Superior temporal gyrus (tissue), 1 donor: Measurements from ENCODE around the gene BARX1.
"Not testable (repeated sequence)": the region's sequence is repeated elsewhere in the genome, so short reads cannot be mapped to it uniquely, and the experiment has no call there.

Experiments
- DNase-seq: peaks from one replicate; pipeline ENCODE4 v3.0.0-alpha.2; 2016; ENCODE audit errors: extremely low spot score

Gene BARX1

DNA sequence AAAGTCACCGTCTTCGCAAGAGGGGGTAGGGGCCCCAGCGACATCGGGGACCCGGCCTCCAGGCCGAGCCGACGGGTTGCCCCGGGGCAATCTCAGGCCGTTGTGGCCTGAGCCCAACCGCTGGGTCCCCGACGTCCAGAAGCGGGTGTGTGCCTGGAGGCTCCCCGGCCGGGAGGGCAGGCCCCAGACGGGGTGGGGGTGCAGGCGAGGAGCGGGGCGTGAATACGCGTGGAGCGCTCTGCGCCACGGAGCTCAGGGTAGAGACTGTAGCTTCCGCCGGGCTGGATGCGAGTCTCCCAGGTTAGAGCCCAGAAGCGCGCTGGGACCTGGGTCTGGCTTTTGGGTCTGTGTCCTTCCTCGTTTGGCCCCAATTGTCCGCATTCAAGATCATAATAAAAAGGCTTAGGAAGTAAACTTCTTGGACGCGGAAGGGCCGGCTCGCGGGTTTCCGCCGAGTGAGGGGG, 3.5 kb downstream of the BARX1 start:
- no peak for DNase-seq

DNA sequence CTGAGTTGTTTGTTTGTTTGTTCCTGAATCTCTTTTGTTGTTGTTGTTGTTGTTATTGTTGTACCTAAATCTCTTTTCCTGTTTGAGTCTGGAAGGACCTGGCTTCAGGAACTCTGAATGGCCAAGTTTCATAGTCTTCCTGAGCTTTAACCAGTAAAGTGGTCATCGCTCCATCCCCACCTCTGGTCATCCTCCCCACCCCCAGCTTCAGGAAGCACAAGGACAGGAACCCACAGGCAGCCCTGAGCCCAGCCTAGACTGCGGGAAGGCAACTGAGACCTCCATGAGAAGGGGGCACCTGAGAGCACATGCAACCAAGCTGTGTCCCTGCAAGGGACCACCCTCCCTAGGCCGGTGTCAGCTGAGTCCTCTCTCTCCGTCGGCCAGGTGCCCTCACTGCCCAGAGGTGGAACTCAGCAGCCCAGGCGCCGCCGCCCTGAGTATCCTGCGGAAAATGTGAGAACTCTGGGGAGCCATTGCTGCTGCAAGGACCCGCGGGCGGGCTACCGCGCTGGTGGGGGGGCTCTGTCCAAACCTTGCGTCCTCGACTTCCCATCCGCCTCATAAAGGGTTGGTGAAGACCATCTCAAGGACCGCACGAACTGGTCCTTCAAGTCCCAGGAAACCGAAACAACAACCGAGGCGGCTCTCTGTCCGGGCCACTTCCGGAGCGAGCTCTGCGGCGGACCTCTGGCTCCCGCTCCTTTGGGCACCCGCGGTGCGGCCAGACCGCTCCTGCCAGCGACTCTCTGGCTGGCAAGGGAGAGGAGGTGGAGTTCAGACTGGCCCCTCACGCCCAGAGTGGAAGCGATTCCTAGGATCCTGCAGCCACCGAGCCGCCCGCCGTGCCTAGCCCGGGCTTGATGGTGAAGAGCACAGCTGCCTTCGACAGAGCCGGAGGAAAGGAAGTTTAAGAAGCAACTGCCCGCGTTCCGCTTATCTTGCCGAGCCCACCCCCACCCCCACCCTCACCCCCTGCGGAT, 4.2 kb downstream of the BARX1 start:
- no peak for DNase-seq

DNA sequence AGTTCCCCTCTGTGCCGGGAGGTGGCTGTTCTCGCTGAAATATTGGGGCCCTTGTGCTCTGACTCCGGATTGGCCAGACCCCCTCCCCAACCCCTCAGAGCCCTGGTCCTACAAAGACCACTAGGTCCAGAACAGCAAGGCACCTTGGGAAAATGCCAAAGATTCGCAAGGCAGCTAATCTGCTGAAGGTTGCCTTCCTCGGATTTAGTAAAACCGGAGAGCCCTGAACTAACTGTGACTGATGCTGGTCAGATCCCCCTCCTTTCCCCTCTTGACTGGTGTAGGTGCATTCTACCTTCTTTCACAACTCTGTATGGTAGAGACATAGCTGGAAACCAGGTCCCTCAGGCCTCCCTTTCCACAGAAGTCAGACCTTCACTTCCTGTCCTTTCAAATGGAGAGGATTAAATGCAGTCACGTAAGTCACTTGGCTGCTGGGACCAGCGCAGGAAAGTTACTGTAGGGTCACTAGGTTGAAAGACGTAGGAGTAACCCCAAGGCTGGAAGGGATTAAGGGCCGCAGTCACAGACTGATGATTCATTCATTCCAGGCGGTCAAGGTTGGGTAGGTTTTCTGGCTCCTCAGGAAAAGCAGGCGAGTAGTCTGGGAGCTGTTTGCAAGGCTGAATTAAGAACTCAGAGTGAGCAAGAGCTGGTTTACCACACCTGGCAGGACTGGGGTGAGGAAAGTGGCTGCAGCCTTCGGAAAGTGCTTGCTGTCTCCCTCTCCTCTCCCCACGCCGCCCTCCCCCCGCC, 5.3 kb downstream of the BARX1 start:
- no peak for DNase-seq

DNA sequence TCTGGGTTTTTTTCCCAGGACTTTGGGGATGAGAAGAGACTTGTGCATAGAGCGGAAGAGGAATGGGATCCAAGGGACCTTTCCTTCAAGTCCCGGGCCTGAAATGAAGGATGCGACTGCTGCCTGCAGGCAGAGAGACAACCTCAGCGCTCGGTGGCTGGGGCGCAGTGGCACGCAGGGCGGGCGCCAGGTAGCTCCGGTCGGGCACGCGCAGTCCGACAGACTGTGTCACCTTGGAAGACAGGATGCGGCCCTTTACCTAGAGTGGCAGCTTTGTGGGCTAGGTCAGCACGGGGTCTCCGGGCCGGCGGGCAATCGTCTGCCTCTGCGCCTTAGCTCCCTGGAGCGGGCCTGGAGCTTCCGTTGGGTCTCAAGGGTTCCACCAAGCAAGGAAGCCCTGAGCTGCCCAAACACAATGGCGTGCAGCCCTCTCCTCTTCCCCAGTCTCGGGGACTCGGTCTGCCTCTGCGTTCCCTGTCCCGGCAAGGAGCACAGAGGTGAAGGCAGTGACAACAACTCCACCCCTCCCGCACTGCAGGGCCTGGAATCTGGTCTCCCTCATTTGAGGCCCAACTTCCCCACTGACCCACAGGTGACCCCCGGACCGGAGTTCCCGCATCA, 6.0 kb downstream of the BARX1 start:
- no peak for DNase-seq

DNA sequence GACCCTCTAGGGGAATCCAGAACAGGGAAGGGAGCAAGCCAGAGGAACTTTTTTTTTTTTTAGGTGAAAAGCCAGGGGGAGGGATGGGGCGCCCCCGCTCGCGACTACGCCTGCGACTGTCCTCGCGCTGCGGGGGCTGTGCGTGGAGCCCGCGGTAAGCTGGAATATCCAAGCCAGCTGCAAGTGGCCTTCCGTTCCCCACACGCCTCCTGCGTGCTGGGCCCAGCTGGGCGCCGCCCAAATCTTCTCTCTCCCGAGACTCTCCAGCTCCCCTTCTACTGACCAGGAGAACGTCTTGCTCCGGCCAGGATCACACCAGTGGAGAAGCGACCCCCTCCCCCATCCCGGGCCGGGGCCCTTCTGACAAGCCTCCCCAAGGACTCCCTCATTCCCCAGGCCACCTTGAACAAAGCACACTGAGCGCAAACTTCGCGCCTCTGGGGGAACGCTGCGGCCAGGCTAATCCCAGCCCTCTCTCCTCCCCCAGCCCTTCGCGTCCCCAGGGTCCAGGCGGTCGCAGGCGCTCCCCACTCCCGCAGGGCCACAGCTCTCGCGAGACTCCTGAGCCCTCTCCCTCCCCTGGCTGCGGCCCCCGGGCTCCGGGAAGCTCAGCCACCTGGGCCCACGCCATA, 6.6 kb downstream of the BARX1 start:
- no peak for DNase-seq

DNA sequence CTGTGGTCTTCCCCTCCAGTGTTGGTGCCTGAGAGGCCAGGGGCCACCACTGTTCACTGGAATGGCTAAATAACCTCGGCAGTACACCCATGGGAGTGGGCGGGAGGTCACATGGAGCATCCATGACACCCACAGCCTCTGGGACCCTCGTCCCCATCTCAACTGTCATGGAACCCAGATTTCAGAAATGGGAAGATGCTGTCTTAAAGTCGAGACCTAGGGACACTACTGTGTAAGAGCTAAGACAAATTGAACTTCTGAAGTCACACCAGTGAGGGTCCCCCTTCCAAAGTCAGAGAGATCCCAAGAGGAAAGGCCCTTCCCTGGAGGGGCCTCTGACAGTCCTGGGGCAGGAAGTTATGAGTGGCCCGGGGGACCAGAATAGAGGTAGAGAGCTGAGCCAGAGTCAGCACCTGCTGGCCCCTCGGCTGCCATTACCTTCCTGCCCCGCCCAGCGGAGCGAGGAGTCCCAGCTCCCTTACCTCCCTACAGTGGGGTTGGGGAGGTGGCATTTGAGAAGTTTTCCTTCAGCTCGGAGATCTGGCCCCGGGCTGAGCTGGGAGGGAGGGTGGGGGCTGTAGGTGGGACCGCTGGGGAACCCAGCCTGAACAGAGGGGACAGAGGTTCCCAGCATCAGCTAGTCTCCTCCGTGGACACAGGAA, 7.6 kb downstream of the BARX1 start:
- no peak for DNase-seq

DNA sequence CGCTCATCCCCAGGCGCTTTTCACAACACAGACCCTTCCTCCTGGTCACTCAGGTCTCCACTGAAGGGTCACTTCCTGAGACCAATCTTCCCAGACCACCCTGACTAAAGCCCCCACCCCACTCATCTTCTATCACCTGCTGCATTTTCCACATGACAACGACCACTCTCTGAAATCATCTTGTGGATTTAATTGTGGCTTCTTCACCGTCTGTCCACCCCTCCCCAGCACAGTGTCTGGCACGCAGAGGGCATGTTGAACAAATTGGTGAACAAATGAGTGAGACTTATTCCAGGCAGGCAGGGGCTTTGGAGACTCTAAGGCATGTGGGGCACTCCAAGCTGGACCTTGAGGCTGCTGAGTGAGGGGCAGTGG, 8.8 kb downstream of the BARX1 start:
- no peak for DNase-seq

DNA sequence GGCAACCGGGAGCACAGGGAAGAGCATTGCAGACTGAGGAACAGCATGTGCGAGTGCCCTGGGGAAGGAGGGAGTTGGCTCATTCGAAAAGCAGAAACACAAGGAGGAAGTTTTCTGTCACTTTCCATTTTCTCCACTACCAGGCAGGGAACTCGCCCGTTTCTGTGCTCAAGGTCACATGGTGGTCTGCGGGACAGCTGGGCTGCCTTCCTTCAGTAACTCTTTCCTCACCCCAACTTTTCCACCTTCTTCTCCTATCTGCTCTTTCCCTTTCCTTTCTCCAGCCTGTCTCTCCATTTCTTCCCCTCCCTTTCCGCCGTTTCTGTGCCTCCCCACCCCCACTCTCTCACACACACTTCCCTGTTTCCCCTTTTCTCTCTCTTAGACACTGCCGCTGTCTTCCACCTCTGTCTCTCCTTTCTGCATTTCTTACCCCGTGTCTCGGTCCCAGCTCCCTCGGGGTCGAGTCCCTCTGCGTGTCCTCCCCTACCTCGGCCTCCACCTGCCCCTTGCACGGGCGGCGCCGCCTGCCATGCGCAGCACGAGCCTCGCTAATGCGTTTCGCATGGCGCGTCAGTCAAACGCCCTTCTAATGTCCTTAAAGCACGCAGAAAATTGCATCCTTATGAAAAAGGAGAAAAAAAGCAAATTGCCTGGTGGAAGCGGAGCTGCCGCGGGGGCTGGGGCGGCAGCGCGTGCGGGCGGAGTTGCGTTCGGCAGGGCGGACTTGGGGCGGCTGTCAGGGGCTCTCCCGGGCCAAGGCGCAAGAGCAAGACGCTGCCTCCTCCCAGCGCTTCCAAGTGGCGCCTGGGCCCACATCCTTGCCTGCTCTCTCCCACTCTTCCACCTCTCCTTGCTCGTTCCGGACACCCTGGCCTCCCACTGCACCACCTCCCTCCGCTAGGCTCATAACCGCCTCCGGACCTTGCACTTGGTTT, 9.5 kb downstream of the BARX1 start:
- no peak for DNase-seq

DNA sequence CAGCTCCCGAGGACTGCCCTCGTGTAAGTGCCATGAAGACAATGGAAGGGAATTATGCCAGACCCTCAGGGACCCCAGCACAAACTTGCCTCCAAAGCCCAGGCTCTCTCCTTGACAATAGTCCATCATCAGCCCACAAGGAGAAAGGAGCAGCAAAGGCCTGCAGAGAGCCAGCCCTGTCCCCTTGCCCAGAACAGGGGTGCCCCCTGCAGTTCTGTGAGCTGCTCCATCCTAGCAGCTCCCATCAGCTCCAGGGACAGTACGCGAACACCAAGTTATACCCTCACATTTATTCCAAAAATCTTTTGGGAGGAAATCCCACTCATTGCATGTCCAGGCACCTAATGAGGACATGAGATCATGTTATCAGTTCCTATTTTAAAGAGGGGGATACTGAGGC, 11.1 kb downstream of the BARX1 start:
- no peak for DNase-seq

DNA sequence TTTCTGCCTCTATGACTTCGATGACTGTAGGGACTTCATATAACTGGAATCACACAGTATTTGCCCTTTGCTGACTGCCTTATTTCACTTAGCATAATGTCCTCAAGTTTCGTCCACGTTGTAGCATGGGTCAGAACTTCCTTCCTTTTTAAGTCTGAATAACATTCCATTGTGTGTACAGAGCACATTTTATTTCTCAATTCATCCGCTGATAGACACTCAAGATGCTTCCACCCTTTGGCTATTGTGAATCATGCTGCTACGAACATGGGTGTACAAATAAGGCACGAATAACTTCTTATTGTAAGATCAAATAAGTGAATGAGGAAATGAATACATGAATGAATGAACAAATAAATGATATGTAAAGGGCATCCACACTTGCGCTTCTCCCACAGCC, 13.0 kb downstream of the BARX1 start:
- no peak for DNase-seq

DNA sequence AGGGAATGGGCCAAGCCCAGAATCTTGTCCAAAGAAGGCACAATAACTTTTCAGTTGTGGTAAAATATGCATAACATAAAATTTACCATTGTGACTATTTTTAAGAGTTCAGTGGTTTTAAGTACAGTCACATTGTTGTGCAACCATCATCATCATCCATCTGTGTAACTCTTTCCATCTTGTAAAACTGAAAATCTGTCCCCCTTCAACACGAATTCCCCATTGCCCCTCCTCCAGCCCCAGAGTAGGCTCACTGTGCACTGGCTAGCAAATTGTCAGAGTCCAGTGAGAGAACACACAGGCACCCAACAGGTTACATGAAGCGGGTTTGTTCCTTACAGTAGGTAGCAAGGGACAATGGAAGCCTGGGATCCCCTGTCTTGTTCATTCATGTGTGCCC, 13.7 kb downstream of the BARX1 start:
- no peak for DNase-seq

DNA sequence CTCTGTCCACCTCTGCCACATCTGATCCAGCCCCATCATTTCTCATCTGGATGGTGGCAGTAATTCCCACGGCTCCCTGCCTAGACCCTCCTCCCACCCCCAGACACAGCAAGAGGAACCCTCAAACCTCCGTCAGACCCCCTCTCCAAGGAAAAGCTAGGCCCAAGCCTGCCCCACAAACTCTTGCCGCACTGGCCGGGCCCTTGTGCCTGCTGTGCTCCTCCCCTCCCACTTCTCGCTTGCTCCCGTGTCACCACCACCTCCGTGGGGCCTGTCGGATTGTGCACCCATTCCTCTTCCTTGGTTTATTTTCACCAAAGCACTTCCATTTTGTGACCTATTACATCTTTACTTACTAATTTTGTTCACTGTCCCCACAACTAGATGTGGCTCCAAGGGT, 14.2 kb downstream of the BARX1 start:
- no peak for DNase-seq

DNA sequence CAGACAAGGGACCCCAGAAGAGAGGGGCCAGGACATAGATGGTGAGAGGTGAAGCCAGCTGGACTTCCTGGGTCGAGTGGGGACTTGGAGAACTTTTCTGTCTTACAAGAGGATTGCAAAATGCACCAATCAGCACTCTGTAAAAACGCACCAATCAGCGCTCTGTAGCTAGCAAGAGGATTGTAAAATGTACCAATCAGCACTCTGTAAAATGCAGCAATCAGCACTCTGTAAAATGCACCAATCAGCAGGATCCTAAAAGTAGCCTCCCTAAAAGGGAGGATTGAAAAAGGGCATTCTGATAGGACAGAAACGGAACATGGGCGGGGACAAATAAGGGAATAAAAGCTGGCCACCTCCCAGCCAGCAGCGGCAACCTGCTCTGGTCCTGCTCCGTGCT, 15.6 kb downstream of the BARX1 start:
- DNase-seq = not testable (repeated sequence)

DNA sequence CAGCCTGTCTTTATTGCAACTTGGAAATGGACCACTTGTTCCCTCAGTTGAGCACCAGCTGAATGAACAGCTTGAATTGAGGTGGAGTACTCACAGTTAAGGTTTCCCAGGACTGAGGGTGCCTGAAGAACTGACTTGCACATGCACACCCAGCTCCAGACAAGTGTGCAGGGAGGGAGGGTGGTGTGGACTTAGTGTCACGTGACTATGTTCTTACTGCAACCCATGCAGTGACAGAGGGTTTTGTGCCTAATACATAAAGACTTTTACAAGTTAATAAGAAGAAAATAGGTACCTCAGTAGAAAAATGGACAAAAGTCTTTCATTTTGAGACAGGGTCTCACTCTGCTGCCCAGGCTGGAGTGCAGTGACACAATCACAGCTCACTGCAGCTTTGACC, 18.0 kb downstream of the BARX1 start:
- no peak for DNase-seq

DNA sequence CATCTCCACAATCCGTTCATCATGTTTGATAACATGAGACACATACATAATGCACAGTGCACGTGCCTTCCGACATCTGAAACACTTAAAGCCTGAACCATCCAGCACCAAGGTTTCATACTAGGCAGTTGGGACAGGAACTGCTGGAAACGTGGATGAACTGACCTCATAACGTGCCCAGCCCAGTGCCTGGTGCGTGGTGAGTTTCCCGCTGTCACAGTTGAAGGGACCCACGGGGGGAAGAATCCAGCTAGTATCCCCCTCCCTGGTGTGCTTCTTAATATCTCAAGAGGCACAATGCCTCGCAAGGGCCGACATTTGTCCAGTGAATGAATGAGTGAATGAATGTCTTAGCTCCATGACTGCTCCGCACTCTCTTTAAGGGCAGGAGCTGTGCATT, 23.2 kb downstream of the BARX1 start:
- no peak for DNase-seq

DNA sequence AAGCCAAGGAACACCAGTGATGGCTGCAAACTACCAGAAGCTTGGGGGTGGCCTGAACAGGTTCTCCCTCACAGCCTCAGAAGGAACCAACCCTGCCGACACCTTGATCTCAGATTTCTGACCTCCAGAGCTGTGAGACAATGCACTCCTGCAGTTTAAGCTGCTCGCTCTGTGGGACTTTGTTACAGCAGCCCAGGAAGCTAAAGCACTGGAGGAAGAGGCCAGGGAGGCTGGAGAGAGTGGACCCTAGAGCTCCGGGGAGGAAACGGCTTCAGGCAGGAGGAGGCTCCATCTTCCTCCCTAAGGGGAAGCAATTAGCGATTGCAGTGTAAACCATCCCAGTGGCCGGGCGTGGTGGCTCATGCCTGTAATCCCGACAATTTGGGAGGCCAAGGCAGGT, 25.1 kb downstream of the BARX1 start:
- no peak for DNase-seq

DNA sequence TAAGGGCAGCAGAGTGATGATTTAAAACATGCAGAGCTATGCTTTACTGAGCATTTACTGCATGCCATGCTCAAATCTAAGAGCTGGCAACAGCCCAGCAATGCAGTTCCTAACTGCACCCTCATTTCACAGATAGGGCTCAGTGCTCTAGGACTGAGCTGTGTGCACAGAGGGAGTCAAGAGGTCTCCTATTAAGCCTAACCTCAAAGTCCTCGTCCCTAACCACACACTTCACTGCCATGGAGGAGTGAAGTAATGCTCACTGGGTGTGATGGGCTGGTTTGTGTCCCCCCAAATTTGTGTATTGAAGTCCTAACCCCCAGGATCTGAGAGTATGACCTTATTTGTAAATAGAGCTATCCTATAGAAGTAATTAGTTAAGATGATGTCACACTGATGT, 25.9 kb downstream of the BARX1 start:
- DNase-seq = no peak

DNA sequence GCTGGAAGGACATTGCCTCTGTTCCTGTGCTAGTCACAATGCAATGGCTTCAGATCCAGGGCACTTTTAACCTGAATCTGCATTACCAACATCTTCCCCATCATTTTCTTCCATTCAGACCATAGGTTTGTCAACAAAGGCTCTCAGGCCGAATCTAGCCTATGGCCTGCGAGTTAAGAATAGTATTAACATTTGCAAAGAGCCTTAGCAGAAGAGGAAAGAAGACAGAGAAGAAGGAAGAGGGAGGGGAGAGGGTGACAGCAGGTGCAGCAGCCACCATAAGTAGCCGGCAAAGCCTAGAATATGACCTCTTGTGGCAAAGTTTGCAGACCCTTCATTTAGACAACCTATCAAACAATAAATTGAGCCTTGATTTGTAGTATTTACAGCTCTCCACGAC, 32.6 kb downstream of the BARX1 start:
- no peak for DNase-seq

DNA sequence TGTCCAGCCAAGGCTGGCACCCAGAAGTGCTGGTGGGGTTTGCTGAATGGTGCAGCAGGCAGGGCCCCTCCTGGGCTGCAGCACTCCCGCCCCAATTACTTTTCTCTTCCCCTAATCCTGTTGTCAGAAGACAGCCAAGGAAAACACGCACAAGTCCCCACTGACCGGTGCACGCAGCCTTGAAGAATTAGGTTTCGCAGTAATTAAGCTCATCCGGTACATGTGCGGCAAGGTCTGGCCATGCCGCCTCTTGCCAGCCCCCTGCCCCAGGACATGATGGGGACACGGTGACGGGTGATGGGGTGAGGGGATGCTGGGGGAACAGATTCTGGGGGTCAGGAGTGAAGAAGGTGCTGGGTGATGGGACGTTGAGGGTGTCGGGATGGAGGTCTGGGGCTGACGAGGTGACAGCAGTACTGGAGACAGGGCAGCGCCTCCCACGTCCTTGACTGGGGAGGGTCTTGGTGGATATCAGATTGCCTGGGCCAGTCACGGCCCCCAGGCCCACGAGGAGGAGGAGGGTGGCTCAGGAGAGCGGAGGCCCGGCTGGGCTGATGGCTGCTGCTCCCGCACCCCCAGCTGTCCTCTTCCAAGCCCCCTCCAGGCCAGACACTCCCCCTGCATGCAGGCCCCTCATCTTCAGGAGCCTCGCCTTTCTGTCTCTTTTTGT, 34.9 kb downstream of the BARX1 start:
- DNase-seq = no peak

DNA sequence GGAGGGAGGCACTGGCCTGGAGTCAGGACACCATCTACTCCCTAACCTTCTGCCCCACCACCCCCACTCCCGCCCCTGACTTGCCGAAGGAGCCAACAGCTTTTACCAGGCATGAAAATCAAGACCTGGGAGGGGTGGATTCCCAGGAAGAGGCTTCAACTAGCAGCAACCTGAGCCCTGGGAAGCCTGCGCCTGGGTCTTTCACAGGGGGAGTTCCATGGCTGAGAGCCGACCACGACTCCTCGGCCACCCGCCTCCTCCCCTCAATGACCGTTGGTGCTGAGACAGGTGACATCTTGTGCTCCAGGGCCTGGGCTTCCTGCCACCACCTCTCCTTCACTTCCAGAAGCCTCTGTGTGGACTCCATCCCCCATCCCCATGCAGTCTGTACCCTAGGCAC, 37.1 kb downstream of the BARX1 start:
- no peak for DNase-seq
